GM12891 (cell line): ENCODE data around the gene FLNC.

Source experiments
- POLR2A ChIP-seq: IDR thresholded peaks from 2 replicates; pipeline ENCODE4 v1.6.1; 2011; ENCODE audit warnings: low read depth, low read length, control low read depth
- POLR2AphosphoS5 ChIP-seq: IDR thresholded peaks from 2 replicates; pipeline ENCODE4 v1.6.1; 2011; ENCODE audit warnings: low read depth, low read length, control low read depth

- no peak for TF ChIP-seq POLR2AphosphoS5
- no peak for TF ChIP-seq POLR2A
These were observed 3.7 kb upstream of the FLNC start for GRCh38 chr7:128826512-128826911.
